PC-3 (cell line): Measurements from ENCODE around the gene TFAM. TPM values are rescaled to one million over a fixed set of nuclear protein-coding genes. Genes with fewer than 3 reads are reported as not detected.
A peak's percentile ranks its signal among the peaks of the same experiment; 100 is the strongest.

Experiments
- ATAC-seq: fragments of 200-7000 bp; cut with Tn5 transposase; 2 replicates; pipeline ENCODE4 v1.9.1; 2020; ENCODE audit warnings: mild to moderate bottlenecking, moderate library complexity
- BruUV-seq: library from RNA; stranded (reverse); fragments of 400-500 nt; replicated peaks from 2 replicates; lab custom pipeline; 2021; lab: Mats Ljungman, UMichigan
- CTCF ChIA-PET: fragments of 300-600 bp; sonication (Branson Sonifier 250); formaldehyde crosslinking; loops from one replicate; lab custom pipeline; 2022; ENCODE audit warnings: antibody characterized with exemption; lab: Charles Lee
- POLR2A ChIA-PET: fragments of 300-600 bp; sonication (Branson Sonifier 250); formaldehyde crosslinking; loops from one replicate; lab custom pipeline; 2022; ENCODE audit warnings: antibody characterized with exemption; ENCODE audit not compliant: unreplicated experiment; lab: Charles Lee
- DNase-seq: peaks from one replicate; pipeline ENCODE4 v3.0.0-alpha.2; 2015
- H2AFZ ChIP-seq: fragments of 300-600 bp; sonication (generic); 2 replicates; pipeline ENCODE4 v1.6.0; 2016; ENCODE audit warnings: antibody characterized with exemption, low read length
- H3F3A ChIP-seq: fragments of 300-600 bp; sonication (generic); one replicate; pipeline ENCODE4 v1.6.0; 2017; ENCODE audit warnings: antibody characterized with exemption, low read length, control low read depth, mild to moderate bottlenecking; ENCODE audit not compliant: unreplicated experiment
- H3K27ac ChIP-seq: fragments of 300-600 bp; sonication (generic); 2 replicates; pipeline ENCODE4 v1.5.1; 2016; ENCODE audit warnings: mild to moderate bottlenecking, low read length
- H3K27me3 ChIP-seq: fragments of 300-600 bp; sonication (generic); 2 replicates; pipeline ENCODE4 v1.6.1; 2016; ENCODE audit warnings: low read length, mixed read lengths
- H3K36me3 ChIP-seq: fragments of 300-600 bp; sonication (generic); 2 replicates; pipeline ENCODE4 v1.6.1; 2016; ENCODE audit warnings: low read depth, mixed run types, low read length, mixed read lengths
- H3K4me1 ChIP-seq: fragments of 300-600 bp; sonication (generic); 2 replicates; pipeline ENCODE4 v1.5.1; 2016; ENCODE audit warnings: low read length; ENCODE audit not compliant: insufficient read depth
- H3K4me2 ChIP-seq: fragments of 300-600 bp; sonication (generic); 2 replicates; pipeline ENCODE4 v1.6.0; 2016; ENCODE audit warnings: low read length
- H3K4me3 ChIP-seq: fragments of 300-600 bp; sonication (generic); 2 replicates; pipeline ENCODE4 v1.5.1; 2016; ENCODE audit warnings: mild to moderate bottlenecking, low read length, mixed read lengths
- H3K79me2 ChIP-seq: fragments of 300-600 bp; sonication (generic); 2 replicates; pipeline ENCODE4 v1.6.1; 2017; ENCODE audit warnings: low read length, mixed read lengths
- H3K9ac ChIP-seq: fragments of 300-600 bp; sonication (generic); 2 replicates; pipeline ENCODE4 v1.6.0; 2016; ENCODE audit warnings: mild to moderate bottlenecking, low read length
- H3K9me2 ChIP-seq: fragments of 300-600 bp; sonication (generic); replicated peaks from 2 replicates; pipeline ENCODE4 v1.6.1; 2016; ENCODE audit warnings: mixed run types, low read length, mixed read lengths
- H3K9me3 ChIP-seq: fragments of 300-600 bp; sonication (generic); 2 replicates; pipeline ENCODE4 v1.6.1; 2016; ENCODE audit warnings: low read length, mixed read lengths
- H4K20me1 ChIP-seq: fragments of 300-600 bp; sonication (generic); 2 replicates; pipeline ENCODE4 v1.6.1; 2016; ENCODE audit warnings: low read length, mixed read lengths
- EZH2 ChIP-seq: fragments of 300-600 bp; sonication (generic); IDR thresholded peaks from one replicate; pipeline ENCODE4 v1.6.1; 2017; ENCODE audit warnings: antibody characterized with exemption, mild to moderate bottlenecking, low read length; ENCODE audit not compliant: unreplicated experiment
- EZH2phosphoT487 ChIP-seq: fragments of 300-600 bp; sonication (generic); IDR thresholded peaks from 2 replicates; pipeline ENCODE4 v1.6.1; 2018; ENCODE audit warnings: mild to moderate bottlenecking, antibody characterized with exemption, low read length, borderline replicate concordance
- intact Hi-C: fragments of 100-400 bp; cut with micrococcal nuclease; formaldehyde crosslinking; loops from 2 replicates; pipeline ENCODE4 v1.9.0; 2023
- total RNA-seq: library from RNA; depleted of rRNA; stranded (reverse); fragments of >200 nt; gene quantifications from 2 replicates; pipeline ENCODE4 v1.2.3, GENCODE V29; 2014
- TF ChIP-seq, protein P1 (sequence below): fragments of 300-600 bp; sonication (generic); conservative IDR thresholded peaks from 2 replicates; pipeline ENCODE4 v1.5.1; 2017; ENCODE audit warnings: antibody characterized with exemption, low read depth, mild to moderate bottlenecking, low read length

Gene TFAM
- total RNA-seq, 1 experiment from 2014 or later: 121 TPM

DNA sequence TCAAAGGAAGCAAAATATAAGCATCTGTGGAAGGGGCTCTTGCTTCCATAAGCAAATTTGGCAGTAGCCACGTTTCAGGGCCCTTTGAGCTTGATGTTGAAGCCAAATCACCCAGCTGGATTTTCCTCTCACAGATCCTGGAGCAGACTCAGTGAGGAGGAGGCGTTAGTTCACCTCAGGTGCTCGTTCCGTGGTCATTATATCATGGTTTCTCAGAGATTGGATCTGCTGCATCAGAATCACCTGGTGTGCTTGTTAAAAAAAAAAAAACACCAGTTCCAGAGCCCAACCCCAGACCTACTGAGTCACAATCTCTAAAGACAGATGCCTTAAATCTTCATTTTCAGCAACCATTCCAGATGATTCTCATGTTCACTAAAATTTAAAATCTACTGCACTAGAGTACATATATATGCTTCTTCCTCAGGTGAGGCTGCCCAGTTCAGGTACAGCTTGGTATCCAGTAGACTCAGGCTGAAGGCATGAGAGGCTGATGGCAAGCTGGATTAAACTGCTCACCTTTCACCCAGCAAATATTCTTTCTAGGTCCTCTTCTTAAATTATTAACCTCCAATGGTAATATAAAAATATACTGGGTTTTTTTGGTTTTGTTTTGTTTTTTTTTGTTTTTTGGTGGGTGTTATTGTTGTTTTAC lies 24.9 kb downstream of the TFAM start:
- Histone ChIP-seq H3K36me3 (no peaks in the 10 kb centered on the region), H3K4me3 (no peak overlapping the region), H3K9me2 (no peaks in the 10 kb centered on the region), H3K79me2 (no peaks in the 10 kb centered on the region), H3K27ac (no peak overlapping the region), H3K9ac (no peak overlapping the region), H3K9me3 (no peaks in the 10 kb centered on the region), H3K27me3 (no peaks in the 10 kb centered on the region), H3K4me2 (no peak overlapping the region), H2AFZ (no peak overlapping the region), H3F3A (no peaks in the 10 kb centered on the region), H4K20me1 (no peaks in the 10 kb centered on the region), H3K4me1 (peaks cover 21% of the 10 kb centered on the region)
- no peak for DNase-seq
- ChIA-PET POLR2A (no interaction called here), CTCF (interaction anchor here (0.6 kb wide), 1 partner anchor 121 kb away, joined by 3 read pairs; no protein-coding TSS in a partner anchor)
- intact Hi-C loops: loop anchor here (5.0 kb wide), 1 partner anchor 107 kb away; no protein-coding TSS in a partner anchor
- TF ChIP-seq EZH2phosphoT487: no peak
- ATAC-seq: no peak
- no TSS peak for BruUV-seq

DNA sequence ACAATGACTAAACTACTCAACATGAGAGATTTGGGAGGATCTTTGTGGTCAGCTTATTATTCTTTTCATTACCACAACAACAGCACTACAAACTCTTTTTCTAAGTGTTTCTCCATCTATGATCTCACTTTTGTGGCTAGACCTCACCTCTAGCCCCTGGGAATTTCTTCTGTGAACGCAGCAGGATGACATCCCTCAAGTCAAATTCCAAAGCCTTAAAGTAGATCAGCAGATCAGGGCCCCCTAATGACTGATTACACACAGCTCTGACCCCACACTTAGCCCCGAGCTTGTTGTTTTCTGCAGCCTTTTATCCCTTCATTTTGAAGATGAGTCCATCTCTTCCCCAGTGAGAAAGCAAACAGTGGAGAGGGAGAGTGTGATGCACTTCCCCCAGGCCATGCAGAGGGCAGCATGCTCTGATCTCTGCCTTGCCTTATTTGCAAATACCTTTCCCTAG lies 27.3 kb downstream of the TFAM start:
- TF ChIP-seq, protein P1, sequence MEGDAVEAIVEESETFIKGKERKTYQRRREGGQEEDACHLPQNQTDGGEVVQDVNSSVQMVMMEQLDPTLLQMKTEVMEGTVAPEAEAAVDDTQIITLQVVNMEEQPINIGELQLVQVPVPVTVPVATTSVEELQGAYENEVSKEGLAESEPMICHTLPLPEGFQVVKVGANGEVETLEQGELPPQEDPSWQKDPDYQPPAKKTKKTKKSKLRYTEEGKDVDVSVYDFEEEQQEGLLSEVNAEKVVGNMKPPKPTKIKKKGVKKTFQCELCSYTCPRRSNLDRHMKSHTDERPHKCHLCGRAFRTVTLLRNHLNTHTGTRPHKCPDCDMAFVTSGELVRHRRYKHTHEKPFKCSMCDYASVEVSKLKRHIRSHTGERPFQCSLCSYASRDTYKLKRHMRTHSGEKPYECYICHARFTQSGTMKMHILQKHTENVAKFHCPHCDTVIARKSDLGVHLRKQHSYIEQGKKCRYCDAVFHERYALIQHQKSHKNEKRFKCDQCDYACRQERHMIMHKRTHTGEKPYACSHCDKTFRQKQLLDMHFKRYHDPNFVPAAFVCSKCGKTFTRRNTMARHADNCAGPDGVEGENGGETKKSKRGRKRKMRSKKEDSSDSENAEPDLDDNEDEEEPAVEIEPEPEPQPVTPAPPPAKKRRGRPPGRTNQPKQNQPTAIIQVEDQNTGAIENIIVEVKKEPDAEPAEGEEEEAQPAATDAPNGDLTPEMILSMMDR: peak; percentile 42; the same call in 1 of the 2 replicates
- no peak for TF ChIP-seq EZH2
- H3K4me1 ChIP-seq: peaks cover 22% of the 10 kb centered on the region
- no TSS peak for BruUV-seq
- peak overlapping the region; percentile 7 for H3K4me2 ChIP-seq
- no peaks in the 10 kb centered on the region for H3F3A ChIP-seq
- ChIA-PET POLR2A (interaction anchor here (0.5 kb wide), 1 partner anchor 26 kb away, joined by 3 read pairs; no protein-coding TSS in a partner anchor), CTCF (no interaction called here)
- intact Hi-C loops: loop anchor here (5.0 kb wide), 1 partner anchor 105 kb away; no protein-coding TSS in a partner anchor
- no peaks in the 10 kb centered on the region for H3K27me3 ChIP-seq
- H3K79me2 ChIP-seq: no peaks in the 10 kb centered on the region
- H3K9me2 ChIP-seq: no peaks in the 10 kb centered on the region
- no peaks in the 10 kb centered on the region for H3K9me3 ChIP-seq
- H3K36me3 ChIP-seq: no peaks in the 10 kb centered on the region
- H4K20me1 ChIP-seq: no peaks in the 10 kb centered on the region
- DNase-seq (peak; percentile 58), ATAC-seq (0 out of 2 replicates have a peak, but pooled peaks have one; percentile 16)
- H2AFZ ChIP-seq: 0 out of 2 replicates have a peak overlapping the region, but pooled peaks have one; percentile 3
- no peak overlapping the region for H3K4me3 ChIP-seq
- H3K27ac ChIP-seq: no peak overlapping the region
- H3K9ac ChIP-seq: no peak overlapping the region

GRCh38 chr10:58414270-58415041 lies 29.2 kb downstream of the TFAM start:
- POLR2A ChIA-PET: interaction anchor here (0.5 kb wide), 1 partner anchor 370 kb away, joined by 3 read pairs; no protein-coding TSS in a partner anchor

More at GRCh38 chr10:58414270-58415041, 29.2 kb downstream of the TFAM start:
- no peaks in the 10 kb centered on the region for H3K9me3 ChIP-seq
- H3F3A ChIP-seq: no peaks in the 10 kb centered on the region
- no peaks in the 10 kb centered on the region for H3K79me2 ChIP-seq
- peak; percentile 87 for DNase-seq
- H3K9ac ChIP-seq: no peak overlapping the region
- no peak overlapping the region for H3K27ac ChIP-seq
- intact Hi-C loops: loop anchor here (1.0 to 5.0 kb wide), 5 partner anchors 103 to 820 kb away; no protein-coding TSS in a partner anchor
- TF ChIP-seq, protein P1: peak; percentile 87
- TF ChIP-seq EZH2phosphoT487: no peak
- H3K27me3 ChIP-seq: no peaks in the 10 kb centered on the region
- no peaks in the 10 kb centered on the region for H3K36me3 ChIP-seq
- H3K4me3 ChIP-seq: no peak overlapping the region
- peak; percentile 81 for ATAC-seq
- peak overlapping the region; percentile 23 for H3K4me2 ChIP-seq
- CTCF ChIA-PET: interaction anchor here (0.5 to 1.5 kb wide), 10 partner anchors 30 to 367 kb away, joined by 3 to 25 read pairs (median 4); no protein-coding TSS in a partner anchor
- no peaks in the 10 kb centered on the region for H3K9me2 ChIP-seq
- peaks cover 22% of the 10 kb centered on the region for H3K4me1 ChIP-seq
- H2AFZ ChIP-seq: peak overlapping the region; percentile 33
- no TSS peak for BruUV-seq
- no peaks in the 10 kb centered on the region for H4K20me1 ChIP-seq
